KBM-7 (cell line): Measurements from ENCODE around the gene PNMT.
"Not testable (repeated sequence)": the region's sequence is repeated elsewhere in the genome, so short reads cannot be mapped to it uniquely, and the experiment has no call there.

ENCODE experiments used
- DNase-seq: peaks from one replicate; pipeline ENCODE4 v3.0.0-alpha.2; 2015
- in situ Hi-C: fragments of 300-500 bp; cut with MboI; formaldehyde crosslinking; loops from 2 replicates; pipeline ENCODE4 v1.14.3; 2020; ENCODE audit warnings: low sequenced_read_pairs, low pct_unique_long_range_greater_than_20kb, mixed read lengths

PNMT gene

DNA sequence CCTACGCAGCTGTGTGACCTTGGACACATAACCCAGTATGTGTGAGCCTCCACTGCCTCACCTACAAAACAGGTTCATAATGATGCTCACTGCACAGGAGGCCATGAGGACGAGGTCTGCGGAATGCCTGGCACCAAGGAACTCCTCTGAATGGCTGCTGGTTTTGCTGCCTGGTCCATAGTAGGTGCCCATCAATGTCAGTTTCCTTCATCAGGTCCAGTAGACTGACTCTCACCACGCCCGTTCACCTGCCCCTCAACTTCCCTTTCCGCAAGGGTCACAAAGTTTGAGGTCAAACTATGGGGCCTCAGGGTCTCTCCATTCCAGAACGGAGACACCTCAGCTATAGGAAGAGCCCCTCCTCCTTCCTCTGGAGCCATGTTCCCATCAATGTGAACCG is 8.8 kb downstream of the PNMT start:
- in situ Hi-C loops: no loop called here

GRCh38 chr17:39677542-39678339 is 9.5 kb downstream of the PNMT start:
- no peak for DNase-seq
- in situ Hi-C loops: no loop called here

More for the DNA sequence above, 8.8 kb downstream of the PNMT start:
- DNase-seq: no peak

DNA sequence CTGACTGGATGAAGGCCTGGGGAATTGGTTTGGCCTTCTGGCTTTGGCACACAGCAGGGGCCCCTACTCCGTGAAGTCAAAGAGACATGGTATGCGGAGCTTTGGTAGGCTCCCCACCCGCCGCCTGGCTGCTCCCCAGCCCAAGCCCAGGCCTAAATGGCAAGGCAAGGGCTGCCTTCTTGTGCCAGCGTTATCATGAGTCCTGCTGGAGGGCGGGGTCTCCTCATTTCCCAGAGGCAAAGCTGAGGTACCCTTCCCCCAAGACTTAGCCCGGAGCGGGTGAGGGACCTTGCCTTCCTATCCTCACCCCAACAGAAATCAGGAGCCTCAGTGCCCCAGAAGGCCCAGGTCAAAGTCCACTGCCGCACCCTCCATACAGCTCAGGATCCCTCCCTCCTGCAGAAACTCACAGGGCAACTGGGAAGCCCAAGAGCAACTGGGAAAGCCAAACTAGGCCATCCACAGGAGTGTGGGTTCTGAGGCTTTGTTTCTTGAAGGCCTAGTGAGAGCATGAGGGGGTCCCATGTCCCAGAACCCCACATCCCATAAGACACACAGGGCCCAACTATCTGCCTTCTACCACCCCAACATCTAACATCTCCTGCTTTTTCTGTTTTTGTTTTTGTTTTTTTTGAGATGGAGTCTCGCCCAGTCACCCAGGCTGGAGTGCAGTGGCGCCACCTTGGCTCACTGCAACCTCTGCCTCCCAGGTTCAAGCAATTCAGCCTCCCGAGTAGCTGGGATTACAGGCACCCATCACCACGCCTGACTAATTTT is 10.3 kb downstream of the PNMT start:
- no peak for DNase-seq
- in situ Hi-C loops: no loop called here

DNA sequence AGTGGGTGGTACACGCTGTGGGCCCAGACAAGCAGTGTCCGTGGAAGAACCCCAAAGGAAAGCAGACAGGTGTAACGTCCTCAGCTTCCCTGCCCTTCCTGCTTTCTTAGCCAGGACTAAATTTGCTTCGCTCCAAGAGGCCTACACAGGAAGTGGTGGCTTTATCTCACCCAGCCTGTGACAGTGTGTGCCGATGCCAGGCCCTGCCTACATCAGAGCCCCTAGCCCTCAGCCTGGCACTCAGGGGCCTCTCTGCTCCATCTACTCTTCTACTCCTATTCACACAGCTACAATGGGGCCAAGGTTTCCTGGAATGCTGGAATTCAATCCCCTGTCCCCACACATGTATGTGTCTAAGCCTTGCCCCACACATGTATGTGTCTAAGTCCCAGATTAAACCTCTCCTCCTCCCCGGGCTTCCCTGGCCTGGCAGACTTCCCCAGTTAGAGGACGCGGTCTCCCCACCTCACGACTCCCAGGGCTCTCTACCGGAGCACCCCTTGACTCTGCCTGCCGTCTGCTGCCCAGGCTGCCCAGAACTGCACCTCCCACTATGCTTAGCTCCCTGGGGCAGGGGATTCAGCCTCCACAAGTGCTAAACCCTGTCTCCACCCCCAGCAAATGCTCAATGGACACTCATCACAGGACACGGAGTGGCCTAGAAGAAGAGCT is 11.4 kb downstream of the PNMT start:
- DNase-seq: peak; percentile 53
- in situ Hi-C loops: no loop called here

DNA sequence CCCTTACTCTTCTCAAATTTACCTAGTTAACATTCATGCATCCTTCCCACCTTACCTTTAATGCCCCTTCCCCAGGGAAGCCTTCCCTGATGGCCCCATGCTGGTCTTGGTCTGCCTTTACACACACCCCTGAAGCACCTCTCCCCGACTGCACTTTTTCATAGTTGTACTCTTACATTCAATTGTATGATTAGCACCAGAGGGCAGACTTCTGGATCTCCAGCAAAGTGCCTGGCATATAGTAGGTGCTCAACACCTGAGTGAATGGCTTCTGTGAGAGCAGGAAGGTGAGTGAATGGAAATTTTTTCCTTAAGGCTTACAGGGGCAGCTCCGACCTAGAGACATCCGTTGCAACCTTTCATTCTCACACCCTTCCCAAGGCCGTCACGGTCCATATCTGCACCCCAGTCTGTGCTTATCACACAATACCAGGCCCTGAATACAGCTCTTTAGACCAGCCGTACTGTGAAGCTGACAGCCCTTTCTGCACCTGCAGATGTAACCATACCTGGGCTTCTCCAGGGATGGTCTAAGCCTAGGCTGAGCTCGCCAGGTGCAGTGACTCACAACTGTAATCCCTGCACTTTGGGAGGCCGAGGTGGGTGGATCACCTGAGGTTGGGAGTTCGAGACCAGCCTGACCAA is 15.2 kb downstream of the PNMT start:
- DNase-seq: no peak
- in situ Hi-C loops: no loop called here

GRCh38 chr17:39684369-39685192 is 16.3 kb downstream of the PNMT start:
- in situ Hi-C loops: no loop called here
- DNase-seq: no peak

- in situ Hi-C loops: no loop called here
- no peak for DNase-seq
Measured at GRCh38 chr17:39687101-39687545, 18.9 kb downstream of the PNMT start.

DNA sequence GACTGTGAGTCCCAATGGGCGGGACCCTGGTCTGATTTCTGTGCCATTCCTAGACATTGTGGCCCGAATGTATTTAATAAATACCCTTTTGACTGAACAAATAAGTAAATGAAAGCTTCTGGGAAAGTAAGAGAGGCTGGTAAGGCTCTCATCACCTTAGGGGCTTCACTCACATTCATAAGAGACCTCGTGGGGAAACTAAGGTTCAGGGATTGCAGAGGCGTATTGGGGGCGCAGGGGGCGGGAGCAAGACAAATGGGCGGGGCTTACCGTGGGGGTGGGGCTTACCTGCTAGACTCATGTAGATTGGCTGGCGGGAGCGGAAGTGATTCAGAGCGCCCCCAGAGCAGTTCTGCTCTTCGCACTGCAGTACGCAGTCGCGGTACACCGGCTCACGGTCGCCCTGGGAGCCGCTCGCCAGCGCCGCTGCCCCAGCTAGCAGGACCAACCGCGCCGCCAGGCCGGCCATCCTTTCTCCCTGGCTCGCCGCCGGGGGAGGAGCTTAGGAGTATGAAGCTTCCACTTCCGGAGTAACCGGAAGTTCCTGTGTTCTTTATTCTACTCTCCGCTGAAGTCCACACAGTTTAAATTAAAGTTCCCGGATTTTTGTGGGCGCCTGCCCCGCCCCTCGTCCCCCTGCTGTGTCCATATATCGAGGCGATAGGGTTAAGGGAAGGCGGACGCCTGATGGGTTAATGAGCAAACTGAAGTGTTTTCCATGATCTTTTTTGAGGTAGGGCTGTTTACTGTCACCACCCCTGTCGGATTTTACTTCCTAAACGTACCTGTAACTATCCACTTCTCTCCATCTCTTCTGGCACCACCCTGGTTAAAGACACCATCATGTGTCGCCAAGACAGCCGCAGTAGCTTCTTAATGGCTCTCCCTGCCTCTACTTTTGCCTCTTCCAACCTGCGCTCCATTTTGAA is 19.6 kb downstream of the PNMT start, which contains the start of gene PGAP3:
Gene PGAP3, minus strand, starts transcription at position 512 of the 929 bp plus-strand sequence. Its CDS starts 43 bp downstream, at position 469.
- in situ Hi-C loops: no loop called here
- peak; percentile 94 for DNase-seq

- no peak for DNase-seq
- in situ Hi-C loops: no loop called here
Measured at GRCh38 chr17:39688475-39688835, 20.2 kb downstream of the PNMT start.

DNA sequence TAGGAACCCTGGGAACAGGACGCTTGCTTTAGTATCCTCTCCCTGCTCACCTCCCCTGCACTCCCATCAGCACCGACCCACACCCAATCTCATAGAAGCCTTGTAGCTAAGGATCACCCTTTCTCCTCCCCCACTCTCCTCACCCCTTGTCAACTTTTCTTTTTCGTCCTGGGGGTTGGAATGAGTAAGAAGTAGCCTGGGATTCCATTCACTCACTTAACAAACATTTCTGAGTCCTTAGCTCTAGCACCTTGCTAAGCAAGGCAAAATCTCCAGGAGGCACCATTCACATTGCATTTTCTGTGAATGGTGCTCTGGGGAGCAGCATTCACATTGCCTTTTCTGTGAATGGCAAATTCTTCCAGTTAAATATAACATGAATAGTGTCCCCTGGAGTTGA is 20.7 kb downstream of the PNMT start:
- in situ Hi-C loops: no loop called here
- DNase-seq: no peak

- in situ Hi-C loops: no loop called here
- no peak for DNase-seq
Measured at GRCh38 chr17:39694593-39694992, 26.3 kb downstream of the PNMT start.

DNA sequence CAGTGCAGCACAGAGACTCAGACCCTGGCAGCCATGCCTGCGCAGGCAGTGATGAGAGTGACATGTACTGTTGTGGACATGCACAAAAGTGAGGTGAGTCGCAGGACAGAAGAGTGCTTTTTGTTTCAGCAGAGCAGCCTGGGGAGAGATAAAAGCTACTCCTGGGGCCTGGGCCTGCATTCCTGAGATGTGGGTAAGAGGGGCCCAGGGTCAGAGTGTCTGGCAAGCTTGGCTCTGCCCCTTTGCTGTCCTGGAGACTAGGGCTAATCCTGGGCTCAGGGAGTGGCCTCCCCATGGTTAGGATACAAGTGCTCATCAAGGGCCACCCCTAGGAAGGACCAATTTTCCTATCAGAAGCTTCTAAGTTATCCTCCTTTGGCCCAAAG is 26.8 kb downstream of the PNMT start:
- no peak for DNase-seq
- in situ Hi-C loops: no loop called here

GRCh38 chr17:39696731-39697130 is 28.5 kb downstream of the PNMT start:
- DNase-seq: no peak
- in situ Hi-C loops: no loop called here

- in situ Hi-C loops: no loop called here
- DNase-seq: no peak
Measured at GRCh38 chr17:39697961-39698360, 29.7 kb downstream of the PNMT start.

- in situ Hi-C loops, DNase-seq: not testable (repeated sequence)
Measured at GRCh38 chr17:39699157-39699817, 31.0 kb downstream of the PNMT start.

DNA sequence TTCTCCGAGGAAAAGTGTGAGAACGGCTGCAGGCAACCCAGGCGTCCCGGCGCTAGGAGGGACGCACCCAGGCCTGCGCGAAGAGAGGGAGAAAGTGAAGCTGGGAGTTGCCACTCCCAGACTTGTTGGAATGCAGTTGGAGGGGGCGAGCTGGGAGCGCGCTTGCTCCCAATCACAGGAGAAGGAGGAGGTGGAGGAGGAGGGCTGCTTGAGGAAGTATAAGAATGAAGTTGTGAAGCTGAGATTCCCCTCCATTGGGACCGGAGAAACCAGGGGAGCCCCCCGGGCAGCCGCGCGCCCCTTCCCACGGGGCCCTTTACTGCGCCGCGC is 31.5 kb downstream of the PNMT start, which contains the start of gene ERBB2:
Gene ERBB2, plus strand, starts transcription at position 247 of the 330 bp plus-strand sequence. CDS start 175 bp downstream, outside the sequence.
- no peak for DNase-seq
- in situ Hi-C loops: no loop called here
